Activated naive CD4-positive, alpha-beta T cell treated with anti-CD3 and anti-CD28 coated beads, Interleukin-2, amount 50 U/mL, for 24 hours (primary cell): ENCODE results near the gene CBX5.
"Not testable (repeated sequence)": the region's sequence is repeated elsewhere in the genome, so short reads cannot be mapped to it uniquely, and the experiment has no call there.

Experiments
- H3K27ac Mint-ChIP-seq: one replicate; pipeline ENCODE4 v1.8.0; 2021; ENCODE audit warnings: mild to moderate bottlenecking, mixed read lengths
- H3K27me3 Mint-ChIP-seq: one replicate; pipeline ENCODE4 v1.8.0; 2021; ENCODE audit warnings: mixed read lengths
- H3K36me3 Mint-ChIP-seq: one replicate; pipeline ENCODE4 v1.8.0; 2021; ENCODE audit warnings: mixed read lengths
- H3K4me1 Mint-ChIP-seq: one replicate; pipeline ENCODE4 v1.8.0; 2021; ENCODE audit warnings: mixed read lengths
- H3K4me3 Mint-ChIP-seq: one replicate; pipeline ENCODE4 v1.8.0; 2021; ENCODE audit warnings: mild to moderate bottlenecking, mixed read lengths
- H3K9me3 Mint-ChIP-seq: one replicate; pipeline ENCODE4 v1.8.0; 2021; ENCODE audit warnings: mixed read lengths

Gene CBX5

GRCh38 chr12:54299515-54300224 lies 19.7 kb upstream of the CBX5 start:
- peaks cover 16% of the 10 kb centered on the region for H3K4me1 Mint-ChIP-seq
- no peaks in the 10 kb centered on the region for H3K36me3 Mint-ChIP-seq
- H3K4me3 Mint-ChIP-seq = no peak overlapping the region
- H3K27me3 Mint-ChIP-seq = peaks cover 27% of the 10 kb centered on the region
- H3K27ac Mint-ChIP-seq = no peak overlapping the region
- H3K9me3 Mint-ChIP-seq = no peaks in the 10 kb centered on the region

DNA sequence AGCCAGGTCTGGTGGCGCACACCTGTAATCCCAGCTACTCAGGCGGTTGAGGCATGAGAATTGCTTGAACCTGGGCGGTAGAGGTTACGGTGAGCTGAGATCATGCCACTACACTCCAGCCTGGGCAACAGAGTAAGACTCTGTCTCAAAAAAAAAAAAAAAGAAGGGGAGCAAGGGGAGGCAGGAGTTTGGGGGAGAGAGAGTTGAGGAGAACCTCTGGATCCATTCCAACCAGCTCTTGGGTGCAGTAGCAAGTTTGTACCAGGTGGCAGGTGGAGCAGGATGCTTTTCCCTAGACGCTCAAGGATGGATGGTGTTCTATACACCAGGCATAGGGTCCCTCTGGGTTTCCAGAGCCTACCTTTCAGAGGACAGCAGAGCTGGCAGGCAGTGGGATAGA lies 19.0 kb upstream of the CBX5 start:
- H3K9me3 Mint-ChIP-seq = no peaks in the 10 kb centered on the region
- no peak overlapping the region for H3K4me3 Mint-ChIP-seq
- H3K36me3 Mint-ChIP-seq = no peaks in the 10 kb centered on the region
- no peak overlapping the region for H3K27ac Mint-ChIP-seq
- H3K4me1 Mint-ChIP-seq = peaks cover 16% of the 10 kb centered on the region
- H3K27me3 Mint-ChIP-seq = peaks cover 24% of the 10 kb centered on the region

- Mint-ChIP-seq H3K36me3 (no peaks in the 10 kb centered on the region), H3K27me3 (peaks cover 12% of the 10 kb centered on the region), H3K4me3 (no peak overlapping the region)
These were observed 16.6 kb upstream of the CBX5 start for GRCh38 chr12:54296393-54297099.

GRCh38 chr12:54294953-54295566 lies 15.1 kb upstream of the CBX5 start:
- peaks cover 5% of the 10 kb centered on the region for H3K4me1 Mint-ChIP-seq
- no peaks in the 10 kb centered on the region for H3K36me3 Mint-ChIP-seq
- no peak overlapping the region for H3K27ac Mint-ChIP-seq
- no peak overlapping the region for H3K4me3 Mint-ChIP-seq
- peaks cover 5% of the 10 kb centered on the region for H3K27me3 Mint-ChIP-seq
- H3K9me3 Mint-ChIP-seq = no peaks in the 10 kb centered on the region

More at GRCh38 chr12:54296393-54297099, 16.6 kb upstream of the CBX5 start:
- no peaks in the 10 kb centered on the region for H3K9me3 Mint-ChIP-seq
- H3K4me1 Mint-ChIP-seq = peaks cover 16% of the 10 kb centered on the region
- no peak overlapping the region for H3K27ac Mint-ChIP-seq

- Mint-ChIP-seq H3K9me3 (no peaks in the 10 kb centered on the region), H3K4me3 (no peak overlapping the region), H3K4me1 (peaks cover 5% of the 10 kb centered on the region), H3K36me3 (no peaks in the 10 kb centered on the region), H3K27me3 (peaks cover 4% of the 10 kb centered on the region), H3K27ac (no peak overlapping the region)
These were observed 14.4 kb upstream of the CBX5 start for GRCh38 chr12:54294152-54294952.

GRCh38 chr12:54292931-54293241 lies 13.0 kb upstream of the CBX5 start:
- Mint-ChIP-seq H3K4me1 (peaks cover 3% of the 10 kb centered on the region), H3K27me3 (no peaks in the 10 kb centered on the region), H3K9me3 (no peaks in the 10 kb centered on the region), H3K27ac (no peak overlapping the region), H3K36me3 (no peaks in the 10 kb centered on the region), H3K4me3 (no peak overlapping the region)

DNA sequence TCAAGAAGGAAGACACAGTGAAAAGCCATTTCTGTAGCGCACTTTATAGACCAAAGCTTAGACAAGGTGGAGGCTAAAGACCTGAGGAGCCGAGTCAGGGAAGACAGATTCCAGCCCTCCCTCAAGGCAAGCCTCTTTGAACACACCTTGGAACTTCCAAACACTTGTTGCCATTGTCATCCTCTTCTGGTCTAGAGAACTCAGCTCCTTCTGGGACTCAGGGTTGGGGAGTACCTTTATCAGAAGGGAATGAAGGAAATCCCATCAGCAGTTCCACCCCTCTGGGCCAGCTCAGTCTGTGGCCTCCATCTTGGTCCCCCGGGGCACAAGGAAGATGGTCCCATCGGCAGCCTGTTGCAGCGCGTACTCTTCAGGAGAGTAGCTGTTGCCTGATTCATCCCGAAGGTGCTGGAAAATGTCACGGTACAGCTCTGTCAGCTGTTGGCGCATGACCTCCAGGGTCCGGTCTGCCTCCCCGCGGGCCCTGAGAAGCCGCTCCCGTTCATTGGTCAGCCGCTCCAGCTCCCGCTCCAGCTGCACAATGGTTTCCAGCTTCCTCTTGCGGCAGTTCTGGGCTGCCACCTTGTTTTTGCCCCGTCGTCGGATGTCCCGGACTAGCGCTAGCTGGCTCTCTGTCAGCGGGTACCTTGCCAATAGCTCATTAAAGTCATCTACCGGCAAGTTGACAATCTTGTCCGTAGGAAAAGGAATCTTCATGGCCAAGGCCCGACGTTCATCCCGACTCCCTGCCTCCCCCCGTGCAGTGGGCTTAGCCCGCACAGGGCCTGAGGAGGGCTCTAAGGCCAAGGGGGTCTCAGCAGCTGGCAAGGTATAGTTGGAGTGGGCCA lies 12.4 kb upstream of the CBX5 start:
- Mint-ChIP-seq H3K9me3 (no peaks in the 10 kb centered on the region), H3K4me3 (no peak overlapping the region), H3K27me3 (no peaks in the 10 kb centered on the region), H3K36me3 (peaks cover under 1% of the 10 kb centered on the region), H3K27ac (no peak overlapping the region), H3K4me1 (peaks cover 1% of the 10 kb centered on the region)

- no peaks in the 10 kb centered on the region for H3K27me3 Mint-ChIP-seq
- H3K36me3 Mint-ChIP-seq = peaks cover 22% of the 10 kb centered on the region
- peak overlapping the region; percentile 40 for H3K4me3 Mint-ChIP-seq
- peaks cover 41% of the 10 kb centered on the region for H3K4me1 Mint-ChIP-seq
- H3K27ac Mint-ChIP-seq = peak overlapping the region; percentile 77
- H3K9me3 Mint-ChIP-seq = no peaks in the 10 kb centered on the region
These were observed 7.6 kb upstream of the CBX5 start for GRCh38 chr12:54287261-54288157.

DNA sequence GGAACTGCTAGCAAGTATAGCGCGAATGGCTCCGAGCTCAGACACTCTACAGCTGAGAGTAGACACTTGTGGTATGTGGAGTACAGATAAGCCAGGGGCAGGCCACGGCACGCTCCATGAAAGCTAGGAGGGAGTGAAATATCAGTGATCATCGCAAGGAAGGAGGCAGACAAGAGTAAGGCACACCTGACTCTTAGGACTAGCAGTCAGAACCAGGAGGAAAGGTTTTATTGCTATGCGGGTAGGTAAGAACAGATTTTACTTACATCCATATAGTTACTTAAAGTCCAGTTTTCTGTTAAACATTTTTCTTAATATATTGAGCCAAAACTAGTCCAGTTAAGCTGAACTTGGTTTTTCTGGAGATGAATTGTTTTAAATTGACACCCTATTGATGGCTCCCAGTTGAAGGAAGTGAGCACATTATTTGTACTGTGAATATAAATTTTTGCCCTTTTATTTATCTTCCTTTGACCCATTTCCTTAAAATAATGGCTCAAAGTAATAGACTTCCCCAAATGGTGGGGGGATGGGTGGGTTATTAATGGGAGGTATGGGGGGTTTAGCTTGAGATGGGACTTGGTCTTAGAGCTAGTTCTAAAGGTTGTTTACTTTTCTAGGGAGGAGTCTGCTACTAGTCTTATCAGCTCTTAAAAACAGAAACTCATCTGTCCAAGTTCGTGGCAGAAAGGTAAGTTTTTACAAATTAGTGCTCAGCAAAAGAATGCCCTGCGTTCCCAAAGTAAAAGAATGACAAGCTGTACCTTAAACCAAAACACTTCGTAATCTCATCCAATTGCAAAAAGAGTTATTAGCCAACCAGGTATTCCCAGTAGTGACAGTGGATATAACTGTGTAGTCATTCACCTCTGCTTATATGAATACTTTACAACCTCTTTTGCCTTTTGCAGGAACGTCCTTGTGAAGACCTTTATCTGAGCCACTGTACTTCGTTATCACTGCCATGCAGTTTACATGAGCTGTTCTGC lies 6.4 kb upstream of the CBX5 start:
- Mint-ChIP-seq H3K27me3 (no peaks in the 10 kb centered on the region), H3K4me3 (no peak overlapping the region), H3K27ac (peak overlapping the region; percentile 95), H3K36me3 (peaks cover 22% of the 10 kb centered on the region), H3K4me1 (peaks cover 43% of the 10 kb centered on the region), H3K9me3 (no peaks in the 10 kb centered on the region)

DNA sequence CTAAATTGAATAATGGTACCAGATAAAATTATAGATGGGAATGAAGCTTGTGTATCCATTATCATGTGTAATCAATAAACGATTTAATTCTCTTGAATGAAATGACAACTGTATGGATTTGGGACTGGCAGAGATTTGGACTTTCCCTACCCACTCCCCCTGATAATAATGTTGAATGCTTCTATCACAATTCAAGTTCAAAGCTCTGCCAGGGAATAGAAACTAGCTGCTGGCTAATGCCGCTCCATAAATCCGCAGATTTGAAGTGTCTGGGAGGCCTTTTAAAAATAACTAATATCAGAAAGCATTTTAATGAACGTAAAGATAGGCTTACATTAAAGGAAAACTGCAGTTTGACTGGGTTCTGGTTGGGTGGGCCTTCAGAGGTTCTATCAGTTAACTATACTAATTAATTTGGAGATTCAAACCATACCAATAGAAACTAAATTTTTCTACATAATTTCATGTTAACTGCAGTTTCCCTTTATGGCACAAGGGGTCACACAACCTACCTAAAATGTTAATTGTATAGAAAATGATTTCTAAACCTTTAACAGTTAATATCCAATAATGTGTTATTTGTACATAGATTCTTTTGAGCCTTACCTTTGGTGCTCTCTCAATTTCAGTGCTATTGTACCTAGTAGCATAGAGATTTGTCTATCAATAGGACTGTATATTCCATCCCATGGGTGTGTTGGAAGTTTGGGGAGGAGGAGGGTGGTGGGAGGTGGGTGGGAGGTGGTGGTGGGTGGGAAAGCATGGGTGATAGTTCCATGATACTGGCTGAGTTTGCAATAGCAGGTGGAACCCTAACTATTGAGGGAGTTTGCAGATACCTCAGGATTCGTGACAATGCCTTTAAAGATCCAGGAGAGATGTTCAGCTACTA lies 5.5 kb upstream of the CBX5 start:
- H3K4me1 Mint-ChIP-seq = peaks cover 43% of the 10 kb centered on the region
- H3K27ac Mint-ChIP-seq = peak overlapping the region; percentile 95
- no peaks in the 10 kb centered on the region for H3K27me3 Mint-ChIP-seq
- H3K9me3 Mint-ChIP-seq = no peaks in the 10 kb centered on the region
- no peak overlapping the region for H3K4me3 Mint-ChIP-seq
- H3K36me3 Mint-ChIP-seq = peaks cover 22% of the 10 kb centered on the region

GRCh38 chr12:54284070-54284780 lies 4.3 kb upstream of the CBX5 start:
- Mint-ChIP-seq H3K4me1 (peaks cover 43% of the 10 kb centered on the region), H3K27ac (peak overlapping the region; percentile 85), H3K36me3 (peaks cover 22% of the 10 kb centered on the region)
- H3K4me3 Mint-ChIP-seq, H3K9me3 Mint-ChIP-seq, H3K27me3 Mint-ChIP-seq: not testable (repeated sequence)

DNA sequence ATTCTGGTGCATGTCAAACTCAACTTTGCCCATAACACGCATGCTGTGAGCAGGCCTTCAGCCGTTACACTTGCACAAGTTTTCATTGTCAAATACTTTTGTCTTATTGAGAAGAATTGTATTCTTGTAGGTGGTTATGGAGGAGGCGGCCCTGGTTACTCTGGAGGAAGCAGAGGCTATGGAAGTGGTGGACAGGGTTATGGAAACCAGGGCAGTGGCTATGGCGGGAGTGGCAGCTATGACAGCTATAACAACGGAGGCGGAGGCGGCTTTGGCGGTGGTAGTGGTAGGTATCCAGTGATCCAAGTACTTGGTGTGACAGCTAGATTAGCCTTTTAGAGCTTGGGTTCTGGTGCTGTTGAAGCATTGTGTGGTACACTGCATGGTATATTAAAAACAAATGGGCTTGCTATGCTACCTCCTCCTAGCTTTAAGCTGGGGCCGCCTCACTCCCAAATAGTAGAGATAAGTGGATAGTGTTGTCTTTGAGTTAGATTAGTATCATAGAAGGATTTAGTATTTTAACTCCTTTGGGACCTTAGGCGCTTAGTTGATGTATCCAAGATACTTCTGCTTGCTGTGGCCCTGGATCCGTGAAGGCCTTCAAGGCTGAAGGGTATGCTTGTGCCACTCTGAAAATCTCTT lies 3.1 kb upstream of the CBX5 start:
- Mint-ChIP-seq H3K27me3 (no peaks in the 10 kb centered on the region), H3K9me3 (no peaks in the 10 kb centered on the region), H3K4me3 (no peak overlapping the region), H3K4me1 (peaks cover 50% of the 10 kb centered on the region), H3K27ac (no peak overlapping the region), H3K36me3 (peaks cover 22% of the 10 kb centered on the region)
